Adipose tissue (tissue), 3 donors: ENCODE results near the gene TTLL8. TPM values are rescaled to one million over a fixed set of nuclear protein-coding genes. Genes with fewer than 3 reads are reported as not detected.

Experiments
- H3K27ac ChIP-seq: one replicate; pipeline ENCODE4 v1.5.1; 2013; ENCODE audit warnings: low read depth, low read length
- WGBS, 3 donors: extraction: QIAGEN DNeasy Blood & Tissue Kit; methylation state at CpG; one replicate each; pipeline ENCODE4 v1.1.7; 2013; 5-methylcytosine and 5-hydroxymethylcytosine counted together
- polyA plus RNA-seq, 3 donors: library from polyadenylated mRNA; stranded (reverse); fragments of 200-250 nt; gene quantifications; one replicate each; pipeline ENCODE4 v1.2.3, GENCODE V29; 2013
- donor health status: healthy with polysubstance abuse.
- donor health status: Bipolar disorder and iron deficiency.
- donor health status: healthy.

Gene TTLL8
- polyA plus RNA-seq, 3 donors, result not detected

- no peak overlapping the region for H3K27ac ChIP-seq
- 75 to 83% (median 76%) methylated on average over 24 of the region's 24 CpGs for WGBS, 3 donors
Observed at GRCh38 chr22:50032109-50032871, 25.8 kb downstream of the TTLL8 start.

- 88 to 93% (median 90%) methylated on average over 48 to 49 of the region's 49 CpGs for WGBS, 3 donors
- no peak overlapping the region for H3K27ac ChIP-seq
Observed at GRCh38 chr22:50031189-50032091, 26.7 kb downstream of the TTLL8 start.

GRCh38 chr22:50030297-50031188 is 27.6 kb downstream of the TTLL8 start:
- 17 to 20% (median 18%) methylated on average over 44 to 52 of the region's 52 CpGs for whole genome bisulfite sequencing, 3 donors
- H3K27ac ChIP-seq, result no peak overlapping the region

GRCh38 chr22:50027639-50028537 is 30.2 kb downstream of the TTLL8 start:
- 67 to 73% (median 72%) methylated on average over 42 of the region's 42 CpGs for WGBS, 3 donors
- no peak overlapping the region for H3K27ac ChIP-seq

GRCh38 chr22:50025993-50026392 is 32.1 kb downstream of the TTLL8 start:
- 68 to 85% (median 82%) methylated on average over 13 of the region's 13 CpGs for WGBS, 3 donors
- H3K27ac ChIP-seq, result no peak overlapping the region

- H3K27ac ChIP-seq, result no peak overlapping the region
- WGBS, 3 donors, result 79 to 88% (median 84%) methylated on average over 14 of the region's 14 CpGs
Observed at GRCh38 chr22:50022171-50022819, 35.8 kb downstream of the TTLL8 start.

GRCh38 chr22:50020606-50021005 is 37.5 kb downstream of the TTLL8 start:
- WGBS, 3 donors, result 90 to 93% (median 90%) methylated on average over 15 of the region's 15 CpGs
- H3K27ac ChIP-seq, result no peak overlapping the region

- 65 to 74% (median 70%) methylated on average over 3 of the region's 3 CpGs for WGBS, 3 donors
- no peak overlapping the region for H3K27ac ChIP-seq
Observed at GRCh38 chr22:50019316-50019715, 38.8 kb downstream of the TTLL8 start.

- H3K27ac ChIP-seq, result no peak overlapping the region
- 47 to 61% (median 54%) methylated on average over 11 of the region's 11 CpGs for WGBS, 3 donors
Observed at GRCh38 chr22:50018608-50019285, 39.4 kb downstream of the TTLL8 start.

GRCh38 chr22:50017701-50018224 is 40.3 kb downstream of the TTLL8 start:
- 80 to 96% (median 94%) methylated on average over 6 of the region's 6 CpGs for WGBS, 3 donors
- H3K27ac ChIP-seq, result no peak overlapping the region

- H3K27ac ChIP-seq, result no peak overlapping the region
- 74 to 87% (median 82%) methylated on average over 19 to 21 of the region's 21 CpGs for WGBS, 3 donors
Observed at GRCh38 chr22:50016988-50017700, 41.0 kb downstream of the TTLL8 start.

- WGBS, 3 donors, result 79 to 91% (median 82%) methylated on average over 19 to 20 of the region's 20 CpGs
- H3K27ac ChIP-seq, result no peak overlapping the region
Observed at GRCh38 chr22:50016308-50016987, 41.6 kb downstream of the TTLL8 start.

GRCh38 chr22:50015451-50016307 is 42.4 kb downstream of the TTLL8 start:
- 48 to 55% (median 52%) methylated on average over 19 to 30 of the region's 30 CpGs for WGBS, 3 donors
- H3K27ac ChIP-seq, result no peak overlapping the region

- H3K27ac ChIP-seq, result no peak overlapping the region
- 3 to 4% (median 4%) methylated on average over 67 to 83 of the region's 91 CpGs for WGBS, 3 donors
Observed at GRCh38 chr22:50014655-50015401, 43.3 kb downstream of the TTLL8 start.
